ENCODE data around the gene KCNJ10. TPM values are rescaled to one million over a fixed set of nuclear protein-coding genes. Genes with fewer than 3 reads are reported as not detected.
A peak's percentile ranks its signal among the peaks of the same experiment; 100 is the strongest.

Gene KCNJ10
- total RNA-seq, 1 donor from 2014 or later = 0.41 TPM

DNA sequence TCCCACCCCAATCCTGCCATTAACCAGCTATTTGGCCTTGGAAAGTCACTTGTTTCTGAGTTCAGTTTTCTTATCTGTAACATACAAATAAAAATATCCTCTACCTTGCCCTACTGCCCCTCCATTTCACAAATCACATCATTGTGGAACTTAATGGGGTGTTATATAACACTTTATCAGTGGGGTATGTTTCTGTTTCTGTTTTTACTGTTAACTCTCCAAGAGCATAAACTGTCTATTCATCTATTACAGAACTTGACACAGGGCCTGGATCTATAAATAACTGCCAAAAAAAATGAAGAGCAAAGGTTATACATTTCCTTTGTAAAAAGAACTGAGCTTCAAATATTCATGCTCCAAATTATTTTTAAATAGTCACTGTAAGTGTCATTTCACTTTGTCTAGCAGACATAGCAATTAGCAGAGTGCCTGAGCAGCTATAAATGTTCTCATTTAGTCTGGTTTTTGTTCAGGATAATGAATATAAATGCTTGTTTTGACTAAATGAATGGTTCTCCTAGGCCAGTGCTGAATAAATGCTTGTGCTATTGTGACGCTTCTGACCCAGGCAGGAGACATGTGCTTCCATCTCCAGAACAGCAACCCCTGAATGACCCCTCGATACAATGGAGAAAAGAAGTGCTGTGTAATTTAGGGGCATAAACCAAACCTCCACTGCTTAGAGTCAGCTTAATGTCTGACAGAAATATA, 45.6 kb downstream of the KCNJ10 start:
- DNase-seq = no peak

DNA sequence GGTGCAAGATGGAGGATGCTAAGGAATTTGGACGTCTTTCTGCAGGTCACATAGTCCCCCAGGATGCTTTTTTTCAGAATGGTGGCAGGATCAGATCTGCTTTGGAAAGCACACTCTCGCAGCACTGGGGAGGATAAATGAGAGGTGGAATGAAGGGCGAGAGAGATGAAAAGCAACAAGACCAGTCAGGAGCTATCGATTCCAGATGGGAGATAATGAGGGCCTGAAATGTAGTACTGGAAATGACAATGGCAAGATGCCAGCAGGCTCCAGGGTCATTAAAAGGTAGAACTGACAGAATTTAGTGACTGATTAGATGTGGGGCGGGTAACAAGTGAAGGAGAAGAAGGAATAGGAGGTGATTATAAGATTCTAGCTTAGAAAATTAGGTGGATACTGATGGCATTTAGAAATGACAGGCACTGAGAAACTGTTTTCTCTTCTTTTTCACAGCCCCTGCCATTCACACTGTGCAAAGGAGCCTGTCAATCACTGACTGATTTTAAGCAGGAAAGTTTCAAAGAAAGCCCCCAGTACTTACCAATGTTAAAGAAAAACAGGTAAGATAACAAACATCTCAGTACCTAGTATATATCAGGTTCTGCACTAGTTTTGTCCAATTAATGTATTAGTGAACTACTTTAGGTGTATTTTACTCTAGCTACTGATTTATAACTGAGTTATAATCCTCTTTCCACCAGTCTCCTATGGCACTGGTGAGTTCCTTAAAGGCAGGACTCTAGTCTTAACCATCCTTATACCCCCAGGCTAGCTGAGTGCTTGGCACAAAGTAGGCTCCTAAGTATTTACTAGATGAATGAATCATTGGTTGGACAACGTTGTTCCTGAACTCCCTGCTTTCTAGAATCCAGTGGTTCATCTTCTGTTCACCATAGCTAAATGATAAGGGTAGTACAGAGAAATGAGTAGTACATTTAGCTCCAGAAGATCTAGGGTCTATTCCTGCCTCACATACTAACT, 47.3 kb downstream of the KCNJ10 start:
- no peak for DNase-seq

DNA sequence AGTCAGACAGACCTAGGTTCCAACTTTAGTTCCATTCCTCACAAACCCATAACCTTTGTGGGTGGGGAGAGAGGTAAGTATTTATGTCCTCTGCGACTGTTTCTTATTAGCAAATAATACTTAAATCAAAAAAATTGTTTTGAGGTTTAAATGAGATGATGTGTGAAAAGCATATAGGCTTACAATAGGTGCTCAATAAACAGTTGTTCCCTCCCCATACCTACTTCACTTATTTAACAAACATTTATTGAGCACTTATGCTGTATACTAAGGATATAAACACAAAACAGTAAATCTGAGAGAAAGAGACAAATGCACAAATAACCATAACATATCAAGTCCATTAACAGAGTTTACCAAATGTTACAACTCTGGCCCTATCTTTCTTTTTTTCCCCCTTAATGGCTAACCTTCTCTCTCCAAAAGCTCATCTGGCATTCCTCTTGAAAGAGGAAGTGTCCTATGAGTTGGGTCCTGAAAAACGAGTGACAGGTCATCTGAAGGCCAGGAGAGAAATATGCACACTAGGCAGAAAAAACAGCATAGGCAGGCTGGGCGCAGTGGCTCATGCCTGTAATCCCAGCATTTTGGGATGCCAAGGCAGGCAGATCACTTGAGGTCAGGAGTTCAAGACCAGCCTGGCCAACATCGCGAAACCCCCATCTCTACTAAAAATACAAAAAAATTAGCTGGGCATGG, 48.4 kb downstream of the KCNJ10 start:
- DNase-seq = no peak

DNA sequence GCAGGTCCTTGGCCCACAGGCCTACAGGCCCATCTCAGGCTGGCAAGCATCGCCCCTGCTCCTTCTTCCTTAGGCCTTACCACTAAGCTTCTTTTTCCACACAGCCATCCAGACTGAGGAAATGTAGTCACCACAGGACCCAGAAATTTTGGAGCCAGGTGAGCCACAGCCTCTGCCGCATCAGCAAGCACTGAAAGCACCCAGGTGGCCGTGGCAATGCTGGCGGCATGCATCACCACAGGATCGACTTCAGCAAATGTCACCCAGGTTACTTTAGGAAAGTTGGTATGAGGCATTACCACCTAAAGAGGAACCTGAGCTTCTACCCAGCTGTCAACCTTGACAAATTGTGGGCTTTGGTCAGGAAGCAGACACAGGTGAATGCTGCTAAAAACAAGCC, 49.8 kb downstream of the KCNJ10 start:
- no peak for DNase-seq

DNA sequence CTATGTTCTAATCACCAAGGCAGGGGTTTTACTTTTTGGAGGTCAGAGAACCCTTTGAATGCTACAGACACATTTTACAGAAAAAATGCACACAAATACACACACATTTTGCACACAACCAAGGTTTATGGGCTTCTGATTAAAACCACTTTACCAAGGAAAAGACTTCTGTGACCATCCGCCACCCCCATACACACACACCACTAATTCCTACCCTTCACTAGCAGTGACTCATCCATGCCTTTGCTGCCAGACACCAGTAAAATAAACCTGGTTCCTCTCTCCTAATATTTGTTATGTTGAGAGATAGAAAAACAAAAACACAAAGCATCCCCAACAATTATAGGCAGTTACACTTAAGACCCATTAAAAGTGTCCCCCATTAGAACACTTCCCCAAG, 51.1 kb downstream of the KCNJ10 start:
- DNase-seq = no peak

DNA sequence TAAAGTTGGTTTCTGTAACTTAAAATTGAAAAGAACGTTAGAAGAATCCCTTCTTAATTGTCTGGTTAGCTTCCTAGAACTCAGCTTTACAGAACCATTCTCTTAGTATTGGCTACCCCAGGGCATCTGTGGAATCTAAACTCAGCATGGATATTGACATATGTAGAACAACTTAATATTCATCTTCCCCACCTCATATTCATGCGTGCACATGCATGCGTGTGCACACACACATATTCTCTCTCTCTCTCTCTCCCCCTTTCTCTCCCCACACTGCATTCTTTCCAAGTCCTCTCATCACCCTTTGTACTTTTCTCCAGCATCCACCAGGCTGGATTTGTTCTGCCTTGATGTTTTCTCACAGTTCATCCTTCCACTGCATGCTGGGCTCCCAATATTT, 51.6 kb downstream of the KCNJ10 start:
- no peak for DNase-seq

DNA sequence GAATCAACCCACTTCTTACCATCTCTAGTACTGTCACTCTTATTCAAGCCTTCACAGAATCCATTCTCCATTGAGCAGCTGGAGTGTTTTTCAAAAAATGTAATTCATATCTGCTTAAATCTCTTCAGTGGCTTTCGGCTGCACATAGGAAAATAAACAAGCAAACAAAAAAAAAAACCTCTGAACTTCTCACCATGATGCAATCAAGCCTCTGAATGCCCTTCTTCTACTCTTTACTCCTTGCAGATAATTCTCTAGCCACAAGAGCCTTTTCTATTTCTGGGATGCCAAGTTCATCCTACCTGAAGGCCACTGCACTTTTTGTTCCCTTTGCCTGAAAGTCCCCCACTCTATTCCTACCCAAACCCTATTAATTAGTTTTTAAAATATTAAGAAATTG, 52.4 kb downstream of the KCNJ10 start:
- DNase-seq = no peak

DNA sequence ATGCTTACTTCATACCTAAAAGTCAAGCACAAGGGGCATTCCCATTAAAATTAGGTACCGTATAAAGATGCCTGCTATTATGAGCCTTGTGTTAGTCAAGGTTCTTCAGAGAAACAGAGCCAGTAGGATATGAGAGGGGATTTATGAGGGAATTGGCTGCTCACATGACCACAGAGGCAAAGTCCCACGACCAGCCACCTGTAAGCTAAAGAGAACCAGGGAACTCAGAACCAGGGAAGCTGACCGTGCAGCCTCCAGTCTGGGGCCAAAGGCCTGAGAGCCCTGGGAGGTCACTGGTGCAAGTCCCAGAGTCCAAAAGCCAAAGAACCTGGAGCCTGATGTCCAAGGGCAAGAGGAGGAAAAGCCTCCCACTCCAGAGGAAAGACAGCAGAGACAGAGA, 58.2 kb downstream of the KCNJ10 start:
- no peak for DNase-seq

DNA sequence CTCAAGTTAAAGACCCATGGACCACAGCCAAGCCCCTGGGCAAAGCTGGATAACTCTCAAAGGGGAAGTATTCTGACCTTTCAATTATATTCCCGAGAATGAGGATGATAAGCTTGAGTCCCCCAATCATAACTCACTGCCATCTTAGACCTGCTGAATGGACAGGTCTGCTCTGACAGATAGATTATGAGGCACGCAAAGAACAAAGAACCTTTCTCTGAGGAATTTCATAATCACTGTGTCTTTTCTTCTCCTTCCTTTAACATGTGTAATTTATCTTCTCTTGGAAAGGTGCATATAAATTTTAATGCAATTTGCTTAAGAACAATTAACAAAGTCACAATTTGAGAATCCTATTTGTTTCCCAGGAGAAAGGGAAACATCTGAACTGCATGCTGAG, 60.2 kb downstream of the KCNJ10 start:
- no peak for DNase-seq

DNA sequence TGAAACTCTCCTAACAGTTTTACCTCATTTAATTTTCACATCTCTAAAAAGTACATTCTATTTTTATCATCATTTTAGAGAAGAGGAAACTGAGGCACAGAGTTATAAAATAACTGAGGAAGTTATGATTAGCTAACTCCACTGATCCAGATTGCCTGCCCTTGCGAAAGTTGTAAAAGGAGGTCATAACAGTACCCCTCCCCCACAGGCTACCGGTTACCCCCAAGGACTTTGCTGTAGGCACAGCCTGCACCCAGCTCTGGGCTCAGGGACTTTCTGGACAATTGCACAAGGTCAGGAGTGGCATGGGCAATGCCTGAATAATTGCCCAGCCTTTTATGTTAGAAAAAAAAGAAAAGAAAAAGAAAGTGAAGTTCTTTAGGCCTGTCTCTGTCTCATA, 60.9 kb downstream of the KCNJ10 start:
- no peak for DNase-seq

DNA sequence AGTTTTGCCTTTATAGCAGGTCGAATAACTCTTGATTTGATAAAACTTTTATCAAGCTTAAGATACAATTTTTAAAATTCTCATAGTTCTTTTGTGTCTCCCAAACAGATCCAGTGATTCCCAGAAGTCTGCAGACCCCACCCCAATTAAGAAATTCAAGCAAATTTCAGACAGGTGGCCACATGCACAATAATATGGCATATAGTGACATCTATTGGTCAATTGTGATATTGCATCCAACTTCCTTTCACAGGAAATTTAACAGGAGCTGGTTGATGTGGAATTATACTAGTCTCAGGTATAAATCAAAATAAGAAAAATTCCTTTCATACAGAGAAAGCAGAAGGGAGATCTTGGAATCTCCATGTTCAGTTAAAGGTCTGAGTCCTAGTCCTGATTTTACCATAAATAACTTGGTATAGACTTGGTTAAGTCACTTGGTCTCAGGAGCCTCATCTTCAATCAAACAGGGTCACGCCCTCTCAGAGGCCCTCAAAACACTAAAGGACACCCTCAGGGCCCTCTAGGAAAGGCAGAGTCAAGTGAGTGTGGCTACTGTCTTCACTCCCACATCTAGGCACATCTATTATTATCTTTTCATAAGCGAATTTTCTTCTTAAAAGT, 62.3 kb downstream of the KCNJ10 start:
- peak; percentile 69 for DNase-seq

DNA sequence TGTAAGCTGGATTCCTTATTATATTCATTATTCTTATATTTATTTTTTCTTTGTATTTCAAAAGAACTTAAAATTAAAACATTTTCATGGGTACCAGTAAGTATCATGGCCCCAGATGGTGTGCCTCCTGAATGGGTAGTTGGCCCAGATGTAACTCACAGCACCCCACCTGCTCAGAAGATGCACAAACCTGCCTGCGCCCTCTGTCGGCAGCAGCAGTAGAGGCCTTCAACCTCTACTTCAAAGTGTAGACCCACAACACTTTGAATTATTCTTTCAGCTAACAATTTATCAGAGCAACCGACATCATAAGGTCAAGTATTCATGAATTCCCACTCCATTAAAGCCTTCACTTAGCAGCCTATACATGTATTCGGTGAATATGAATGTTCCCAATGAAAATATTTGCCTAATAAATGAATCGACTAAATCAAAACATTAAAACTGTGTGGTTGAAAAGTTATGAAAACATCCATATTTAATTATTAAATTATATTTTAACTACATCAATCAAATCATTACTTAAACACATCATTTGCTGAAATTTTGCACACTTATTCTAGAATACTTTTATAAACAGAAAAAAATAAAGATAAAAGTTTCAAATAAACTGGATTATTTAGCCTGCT, 63.5 kb downstream of the KCNJ10 start:
- peak; percentile 76 for DNase-seq

DNA sequence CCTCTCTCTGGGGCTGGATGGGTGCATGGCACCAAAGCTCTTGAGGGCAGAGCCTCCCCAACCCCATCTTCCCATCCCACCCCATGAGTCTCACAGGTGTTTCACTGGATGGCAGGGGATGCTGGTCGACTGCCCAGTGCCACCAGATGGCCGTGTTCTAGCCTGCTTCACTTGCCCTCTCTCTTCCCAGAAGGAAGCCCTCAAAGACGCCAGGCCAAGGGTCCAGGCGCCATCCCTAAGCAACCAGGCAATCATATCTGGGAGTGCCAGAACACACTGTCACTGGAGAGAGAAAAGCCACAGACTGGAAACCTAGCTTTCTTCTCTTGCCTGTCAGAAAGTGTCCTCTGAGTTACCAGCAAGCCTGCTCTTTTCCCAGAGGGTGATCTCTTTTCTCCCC, 64.9 kb downstream of the KCNJ10 start:
- DNase-seq = no peak

DNA sequence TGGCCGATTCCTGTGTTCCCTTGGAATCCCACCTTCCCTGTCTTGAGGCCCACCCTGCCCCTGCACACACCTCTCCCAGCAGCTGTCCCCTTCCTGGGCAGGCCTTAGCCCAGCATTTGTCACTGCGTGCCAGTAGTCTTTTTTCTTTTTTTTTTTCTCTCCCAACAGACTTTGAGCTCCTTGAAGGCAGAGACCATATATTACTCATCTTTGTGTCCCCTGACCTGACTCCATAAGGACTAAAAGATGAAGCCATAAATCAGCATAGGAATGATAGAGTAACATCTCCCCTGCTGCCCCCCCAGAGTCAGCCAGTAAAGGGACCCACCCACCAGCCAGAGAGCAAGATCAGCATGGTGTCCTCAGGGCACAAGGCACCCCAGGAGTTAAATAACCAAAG, 65.5 kb downstream of the KCNJ10 start:
- DNase-seq = no peak

DNA sequence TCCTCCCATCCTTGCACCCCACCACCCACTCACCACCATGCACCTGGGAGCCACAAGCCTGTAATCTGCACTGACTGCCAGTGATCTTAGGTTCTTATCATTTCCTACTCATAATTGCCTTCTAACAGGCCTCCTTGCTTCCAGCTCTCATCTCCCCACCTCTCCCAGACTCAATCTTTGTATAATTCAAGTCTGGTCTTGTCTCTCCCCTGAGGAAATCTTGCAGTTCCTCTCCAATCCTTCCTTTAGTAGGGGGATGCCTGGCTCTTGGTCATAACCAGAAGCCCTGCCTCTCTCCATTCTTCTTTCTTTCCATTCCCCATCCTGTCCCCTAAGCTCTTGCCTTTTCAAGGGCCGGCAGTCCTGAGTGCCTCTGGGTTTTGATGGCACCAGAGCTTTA, 66.0 kb downstream of the KCNJ10 start:
- DNase-seq = no peak

DNA sequence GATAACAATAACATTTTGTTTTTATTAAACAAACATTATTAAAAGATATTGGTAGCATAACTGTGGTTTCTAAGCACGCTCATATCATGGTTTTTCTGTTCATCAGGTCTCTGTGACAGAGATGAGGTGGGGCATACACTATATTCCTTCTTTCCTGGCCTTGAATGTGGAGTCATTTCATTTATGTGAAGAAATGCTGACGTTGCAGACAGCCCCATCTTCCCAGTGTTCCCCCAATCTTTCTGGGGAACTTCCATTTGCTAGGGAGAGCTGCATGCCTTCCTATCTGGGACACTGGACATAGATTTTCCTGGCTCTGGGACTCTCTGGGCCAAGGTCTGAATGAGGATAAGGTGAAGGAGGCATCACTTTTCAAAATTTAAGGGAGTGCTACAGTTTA, 68.5 kb downstream of the KCNJ10 start:
- DNase-seq = no peak

DNA sequence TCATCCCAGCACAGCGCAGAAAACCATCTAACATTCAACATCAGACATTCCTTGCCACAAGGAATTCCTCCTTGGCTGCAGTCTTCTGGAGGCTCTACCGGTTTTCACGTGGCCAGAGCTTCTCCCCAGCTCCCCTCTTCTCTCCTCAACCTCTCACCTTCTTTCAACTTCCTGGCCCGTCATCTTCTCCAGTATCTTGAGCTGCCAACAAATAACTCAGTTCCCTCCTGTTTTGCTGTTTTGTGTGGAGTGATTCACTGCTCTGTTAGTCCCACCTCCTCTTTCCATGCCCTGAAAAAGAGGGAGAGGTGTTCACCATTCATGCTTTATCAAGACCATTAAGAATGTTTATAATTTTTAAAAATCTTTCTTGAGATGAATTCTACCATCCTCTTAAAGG, 70.8 kb downstream of the KCNJ10 start:
- DNase-seq = no peak

DNA sequence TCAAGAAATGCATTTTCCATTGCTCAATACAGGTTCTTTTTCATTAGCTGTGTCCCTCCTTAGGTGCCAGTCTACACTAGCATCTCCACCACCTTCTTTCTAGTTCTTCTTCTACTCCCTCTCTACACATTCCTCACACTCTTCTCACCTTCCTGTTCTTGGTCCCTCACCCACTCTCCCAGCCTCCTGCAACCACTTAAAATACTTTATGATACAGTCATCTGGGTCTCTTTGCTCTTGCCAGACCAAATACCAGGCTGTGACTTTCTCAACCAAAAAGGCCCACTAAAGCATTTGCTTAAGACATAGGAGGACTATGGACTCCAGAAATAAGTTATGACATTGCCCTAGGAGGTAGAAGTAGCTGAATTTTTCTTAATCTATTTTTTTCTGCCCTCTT, 73.3 kb downstream of the KCNJ10 start:
- DNase-seq = no peak

DNA sequence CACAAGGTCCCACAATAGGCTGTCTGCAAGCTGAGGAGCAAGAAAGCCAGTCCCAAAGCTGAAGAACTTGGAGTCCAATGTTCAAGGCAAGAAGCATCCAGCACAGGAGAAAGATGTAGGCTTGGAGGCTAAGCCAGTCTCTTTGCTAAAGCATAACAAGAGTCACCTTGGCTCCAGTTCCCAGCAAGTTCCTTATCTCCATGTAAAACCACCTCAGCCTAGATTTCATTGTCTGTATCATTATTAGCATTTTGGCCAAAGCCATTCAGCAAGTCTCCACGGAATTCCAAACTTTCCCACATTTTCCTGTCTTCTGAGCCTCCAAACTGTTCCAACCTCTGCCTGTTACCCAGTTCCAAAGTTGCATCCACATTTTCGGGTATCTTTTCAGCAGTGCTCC, 75.1 kb downstream of the KCNJ10 start:
- DNase-seq = no peak

DNA sequence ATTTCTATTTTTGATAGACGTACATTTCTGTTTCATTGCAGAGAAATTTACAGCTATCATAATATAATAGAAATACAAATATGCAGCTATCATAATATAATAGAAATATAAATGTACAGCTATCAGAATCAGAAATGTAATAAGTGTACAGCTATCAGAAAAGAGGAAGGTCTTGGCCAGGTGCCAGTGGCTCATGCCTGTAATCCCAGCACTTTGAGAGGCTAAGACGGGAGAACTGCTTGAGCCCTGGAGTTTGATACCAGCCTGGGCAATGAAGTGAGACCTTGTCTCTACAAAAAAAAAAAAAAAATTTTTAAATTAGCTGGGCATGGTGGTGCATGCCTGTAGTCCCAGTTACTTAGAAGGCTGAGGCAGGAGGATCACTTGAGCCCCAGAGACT, 76.0 kb downstream of the KCNJ10 start:
- no peak for DNase-seq

DNA sequence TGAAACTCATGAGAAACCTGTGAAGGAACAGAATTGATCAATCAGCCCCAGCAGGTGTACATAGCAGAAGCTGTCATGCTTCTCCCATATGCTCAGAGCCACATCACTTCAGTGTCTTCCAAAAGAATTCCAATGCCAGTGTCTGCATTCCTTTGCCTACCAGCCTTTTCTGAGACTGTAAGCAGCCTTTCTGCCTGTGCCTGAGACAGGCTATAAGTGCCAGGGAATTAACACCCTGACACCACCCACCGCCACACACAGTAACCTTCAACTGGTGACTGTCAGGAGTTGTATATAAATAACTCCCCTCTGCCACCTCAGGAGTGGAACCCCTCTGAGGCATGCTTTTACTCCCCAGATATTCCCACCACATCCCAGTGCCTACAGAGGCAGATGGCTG, 77.8 kb downstream of the KCNJ10 start:
- no peak for DNase-seq

DNA sequence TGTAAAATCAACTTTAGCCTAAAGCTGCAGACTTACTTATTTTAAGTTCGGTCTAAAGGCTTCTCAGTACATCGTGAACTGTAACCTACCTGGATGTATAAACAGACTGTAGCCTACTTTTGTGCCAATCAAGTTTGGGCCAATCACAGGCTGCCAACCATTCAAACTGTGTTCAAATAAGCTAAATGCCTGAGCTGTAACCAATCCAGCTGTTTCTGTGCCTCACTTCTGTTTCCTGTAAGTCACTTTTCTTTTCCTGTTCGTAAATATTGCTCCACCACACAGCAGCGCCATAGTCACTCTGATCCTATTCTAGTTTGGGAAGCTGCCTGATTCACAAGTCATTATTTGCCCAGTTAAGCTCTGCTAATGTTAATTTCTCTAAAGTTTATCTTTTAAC, 78.4 kb downstream of the KCNJ10 start:
- DNase-seq = no peak
